Measurements from ENCODE around the gene NDUFA6.

NDUFA6 gene

GRCh38 chr22:42041784-42042183 is 48.8 kb downstream of the NDUFA6 start:
- intact Hi-C loops (cut with DNase I), result no loop called here
- DNase-seq, result no peak

- no peak for DNase-seq
- intact Hi-C loops (cut with DNase I), result no loop called here
These were observed 51.3 kb downstream of the NDUFA6 start for GRCh38 chr22:42039271-42039670.
